SK-N-SH (cell line): Measurements from ENCODE around the gene SPATA31D4. TPM values are rescaled to one million over a fixed set of nuclear protein-coding genes. Genes with fewer than 3 reads are reported as not detected.

Source experiments
- CTCF ChIA-PET: fragments of 300-600, 350-600 bp; formaldehyde crosslinking; extraction: SDS; loops from one replicate; lab custom pipeline; 2021; lab: Yijun Ruan, JAX
- POLR2A ChIA-PET: fragments of 350-600 bp; sonication (Branson Sonifier 250); formaldehyde crosslinking; extraction: SDS; loops from one replicate; lab custom pipeline; 2020; ENCODE audit warnings: antibody characterized with exemption, inconsistent platforms; lab: Yijun Ruan, JAX
- DNase-seq: peaks from one replicate; pipeline ENCODE4 v3.0.0; 2012
- H2AFZ ChIP-seq: fragments of 200-600 bp; sonication (generic); 2 replicates; pipeline ENCODE4 v1.8.1; 2016; ENCODE audit warnings: antibody characterized with exemption, mild to moderate bottlenecking, low read depth
- H3F3A ChIP-seq: fragments of 200-600 bp; sonication (generic); replicated peaks from 2 replicates; pipeline ENCODE3; 2016; ENCODE audit warnings: antibody characterized with exemption, mild to moderate bottlenecking; ENCODE audit not compliant: insufficient read depth
- H3K27ac ChIP-seq, 2 experiments: fragments of 200-500 bp in 1 of 2; fragments of 200-600 bp in 1 of 2; sonication (Bioruptor generic) in 1 of 2; sonication (generic), shearing (Covaris generic) in 1 of 2; 2 replicates each; pipeline versions ENCODE4 v1.5.1 to v1.6.1; 2014 to 2016; ENCODE audit warnings: low read depth in 2 of 2, inconsistent platforms in 1 of 2, low read length in 1 of 2, mild to moderate bottlenecking in 1 of 2, mixed read lengths in 1 of 2
- H3K27me3 ChIP-seq: fragments of 200-600 bp; sonication (generic), shearing (Covaris generic); 2 replicates; pipeline ENCODE4 v1.6.1; 2016; ENCODE audit warnings: mixed run types; ENCODE audit not compliant: insufficient read depth
- H3K36me3 ChIP-seq, 2 experiments: fragments of 200-500 bp in 1 of 2; fragments of 200-600 bp in 1 of 2; sonication (Bioruptor generic) in 1 of 2; sonication (generic) in 1 of 2; replicated peaks in 1 of 2; 2 replicates each; pipeline versions ENCODE3 to v1.5.1; 2014 to 2016; ENCODE audit warnings: low read length in 1 of 2, mild to moderate bottlenecking in 1 of 2; ENCODE audit not compliant: insufficient read depth in 2 of 2, control insufficient read depth in 1 of 2
- H3K4me1 ChIP-seq, 2 experiments: fragments of 200-500 bp in 1 of 2; fragments of 200-600 bp in 1 of 2; sonication (Bioruptor generic) in 1 of 2; sonication (generic), shearing (Covaris generic) in 1 of 2; 2 replicates each; pipeline versions ENCODE4 v1.5.1 to v1.6.1; 2014 to 2016; ENCODE audit warnings: low read depth in 1 of 2, low read length in 1 of 2, mixed run types in 1 of 2; ENCODE audit not compliant: insufficient read depth in 2 of 2, control insufficient read depth in 1 of 2
- H3K4me2 ChIP-seq: fragments of 200-600 bp; sonication (generic), shearing (Covaris generic); 2 replicates; pipeline ENCODE4 v1.6.1; 2017; ENCODE audit warnings: mixed run types
- H3K4me3 ChIP-seq, 2 experiments: fragments of 200-500 bp in 1 of 2; fragments of 200-600 bp in 1 of 2; sonication (Bioruptor generic) in 1 of 2; sonication (generic), shearing (Covaris generic) in 1 of 2; 2 replicates each; pipeline versions ENCODE4 v1.5.1 to v1.8.1; 2014 to 2016; ENCODE audit warnings: low read depth in 2 of 2, inconsistent platforms in 1 of 2, low read length in 1 of 2, mild to moderate bottlenecking in 1 of 2, mixed read lengths in 1 of 2, moderate library complexity in 1 of 2
- H3K79me2 ChIP-seq: fragments of 200-600 bp; sonication (generic); 2 replicates; pipeline ENCODE4 v1.8.1; 2017; ENCODE audit warnings: mild to moderate bottlenecking; ENCODE audit not compliant: insufficient read depth
- H3K9ac ChIP-seq: fragments of 200-600 bp; sonication (generic); 2 replicates; pipeline ENCODE4 v1.6.1; 2017; ENCODE audit warnings: mixed run types
- H3K9me2 ChIP-seq: fragments of 200-600 bp; sonication (generic); 2 replicates; pipeline ENCODE4 v1.6.1; 2017; ENCODE audit warnings: mixed run types
- H3K9me3 ChIP-seq: fragments of 200-600 bp; sonication (generic); 2 replicates; pipeline ENCODE4 v1.6.1; 2017; ENCODE audit warnings: mixed run types, mild to moderate bottlenecking, moderate library complexity
- H4K20me1 ChIP-seq: fragments of 200-600 bp; sonication (generic); 2 replicates; pipeline ENCODE4 v1.6.1; 2017; ENCODE audit warnings: mild to moderate bottlenecking, mixed run types; ENCODE audit not compliant: insufficient read depth
- EP300 ChIP-seq, 2 experiments: IDR thresholded peaks; 2 replicates each; pipeline versions ENCODE4 v1.4.0 to v1.6.1; 2012; ENCODE audit warnings: borderline replicate concordance in 1 of 2, low read depth in 1 of 2, low read length in 1 of 2
- FOSL2 ChIP-seq: IDR thresholded peaks from 2 replicates; pipeline ENCODE4 v1.4.0; 2012; ENCODE audit warnings: low read depth, mild to moderate bottlenecking, moderate library complexity, borderline replicate concordance
- GABPA ChIP-seq: IDR thresholded peaks from 2 replicates; pipeline ENCODE4 v1.4.0; 2012; ENCODE audit warnings: low read depth, mild to moderate bottlenecking
- GATA2 ChIP-seq: sonication (generic); formaldehyde crosslinking; IDR thresholded peaks from 2 replicates; pipeline ENCODE4 v1.5.0; 2020; ENCODE audit warnings: mild to moderate bottlenecking, missing genetic modification reagents
- MEF2A ChIP-seq: IDR thresholded peaks from 2 replicates; pipeline ENCODE4 v1.4.0; 2012; ENCODE audit warnings: low read depth, borderline replicate concordance
- NRF1 ChIP-seq: IDR thresholded peaks from 2 replicates; pipeline ENCODE4 v1.6.1; 2012; ENCODE audit warnings: low read depth, mild to moderate bottlenecking, low read length
- RAD21 ChIP-seq: IDR thresholded peaks from 2 replicates; pipeline ENCODE4 v1.6.1; 2012; ENCODE audit warnings: mild to moderate bottlenecking, low read length
- RCOR1 ChIP-seq: fragments of 150-350 bp; IDR thresholded peaks from 2 replicates; pipeline ENCODE4 v1.6.1; 2017; ENCODE audit warnings: antibody characterized with exemption, low read length
- USF2 ChIP-seq: fragments of 150-350 bp; IDR thresholded peaks from 2 replicates; pipeline ENCODE4 v1.6.1; 2017; ENCODE audit warnings: antibody characterized with exemption, low read length, low read depth, borderline replicate concordance
- WGBS: methylation state at CpG from one replicate; pipeline ENCODE4 v1.1.6; 2017; ENCODE audit warnings: low lambda C conversion rate; 5-methylcytosine and 5-hydroxymethylcytosine counted together
- polyA plus RNA-seq, 3 experiments: library from polyadenylated mRNA; depleted of rRNA; stranded (reverse); fragments of >200 nt; gene quantifications; 2 replicates each; pipeline ENCODE4 v1.2.3, GENCODE V29; 2012
- TF ChIP-seq, protein P1 (sequence below): IDR thresholded peaks from 2 replicates; pipeline ENCODE4 v1.6.1; 2012; ENCODE audit warnings: mild to moderate bottlenecking, low read depth, low read length, moderate library complexity
- TF ChIP-seq, protein P2 (sequence below): fragments of 200-600 bp; sonication (generic); IDR thresholded peaks from 2 replicates; pipeline ENCODE4 v1.6.1; 2017; ENCODE audit warnings: antibody characterized with exemption, mild to moderate bottlenecking, moderate library complexity

The SPATA31D4 gene
- polyA plus RNA-seq, 1 of the 3 experiments (the other 2 are of a cell fraction), result not detected

DNA sequence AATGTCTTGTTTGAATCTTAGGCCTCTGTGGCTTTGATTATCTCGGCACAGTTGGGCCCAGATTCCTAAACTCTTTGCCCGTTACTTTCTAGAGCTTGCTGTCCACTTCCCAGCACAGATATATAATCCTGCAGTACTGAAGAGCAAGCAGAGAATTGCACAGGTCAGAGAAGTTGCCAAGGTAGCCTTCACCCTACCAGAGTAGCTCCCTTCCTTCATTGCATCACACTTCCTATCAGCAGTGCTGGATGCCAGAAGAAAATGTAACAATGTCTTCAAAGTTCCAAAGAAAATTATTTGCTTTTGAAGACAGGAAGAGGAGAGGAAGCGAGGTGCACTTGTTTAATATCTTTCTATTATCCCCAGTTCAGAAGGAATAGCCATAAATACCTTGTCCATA is 38.1 kb upstream of the SPATA31D4 start:
- Histone ChIP-seq H3K36me3 (no peaks in the 10 kb centered on the region), H3K9me3 (no peaks in the 10 kb centered on the region), H3K27me3 (no peaks in the 10 kb centered on the region), H3K4me1 (no peaks in the 10 kb centered on the region), H3K9ac (no peak overlapping the region), H4K20me1 (no peaks in the 10 kb centered on the region), H3K4me2 (no peak overlapping the region), H2AFZ (no peak overlapping the region), H3K4me3 (no peak overlapping the region), H3K27ac (no peak overlapping the region), H3F3A (no peaks in the 10 kb centered on the region), H3K79me2 (no peaks in the 10 kb centered on the region), H3K9me2 (no peaks in the 10 kb centered on the region)
- TF ChIP-seq MEF2A (no peak), GATA2 (no peak), GABPA (no peak), EP300 (IDR thresholded peaks at IDR 0.05; ENCODE audit: borderline replicate concordance in 1 of 2, low read depth in 1 of 2, low read length in 1 of 2) (no peak), RCOR1 (no peak), FOSL2 (no peak), USF2 (no peak), RAD21 (no peak), NRF1 (no peak)
- TF ChIP-seq, protein P1, sequence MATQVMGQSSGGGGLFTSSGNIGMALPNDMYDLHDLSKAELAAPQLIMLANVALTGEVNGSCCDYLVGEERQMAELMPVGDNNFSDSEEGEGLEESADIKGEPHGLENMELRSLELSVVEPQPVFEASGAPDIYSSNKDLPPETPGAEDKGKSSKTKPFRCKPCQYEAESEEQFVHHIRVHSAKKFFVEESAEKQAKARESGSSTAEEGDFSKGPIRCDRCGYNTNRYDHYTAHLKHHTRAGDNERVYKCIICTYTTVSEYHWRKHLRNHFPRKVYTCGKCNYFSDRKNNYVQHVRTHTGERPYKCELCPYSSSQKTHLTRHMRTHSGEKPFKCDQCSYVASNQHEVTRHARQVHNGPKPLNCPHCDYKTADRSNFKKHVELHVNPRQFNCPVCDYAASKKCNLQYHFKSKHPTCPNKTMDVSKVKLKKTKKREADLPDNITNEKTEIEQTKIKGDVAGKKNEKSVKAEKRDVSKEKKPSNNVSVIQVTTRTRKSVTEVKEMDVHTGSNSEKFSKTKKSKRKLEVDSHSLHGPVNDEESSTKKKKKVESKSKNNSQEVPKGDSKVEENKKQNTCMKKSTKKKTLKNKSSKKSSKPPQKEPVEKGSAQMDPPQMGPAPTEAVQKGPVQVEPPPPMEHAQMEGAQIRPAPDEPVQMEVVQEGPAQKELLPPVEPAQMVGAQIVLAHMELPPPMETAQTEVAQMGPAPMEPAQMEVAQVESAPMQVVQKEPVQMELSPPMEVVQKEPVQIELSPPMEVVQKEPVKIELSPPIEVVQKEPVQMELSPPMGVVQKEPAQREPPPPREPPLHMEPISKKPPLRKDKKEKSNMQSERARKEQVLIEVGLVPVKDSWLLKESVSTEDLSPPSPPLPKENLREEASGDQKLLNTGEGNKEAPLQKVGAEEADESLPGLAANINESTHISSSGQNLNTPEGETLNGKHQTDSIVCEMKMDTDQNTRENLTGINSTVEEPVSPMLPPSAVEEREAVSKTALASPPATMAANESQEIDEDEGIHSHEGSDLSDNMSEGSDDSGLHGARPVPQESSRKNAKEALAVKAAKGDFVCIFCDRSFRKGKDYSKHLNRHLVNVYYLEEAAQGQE, result no peak
- whole genome bisulfite sequencing, result 81% methylated on average over 3 of the region's 3 CpGs
- ChIA-PET POLR2A (no interaction called here), CTCF (interaction anchor here (1.2 kb wide), 1 partner anchor 12 kb away, joined by 3 read pairs; no protein-coding TSS in a partner anchor)
- DNase-seq, result no peak

- H4K20me1 ChIP-seq, result no peaks in the 10 kb centered on the region
- peaks cover 6% of the 10 kb centered on the region for H3F3A ChIP-seq
- H2AFZ ChIP-seq, result no peak overlapping the region
- H3K4me3 ChIP-seq, result no peak overlapping the region
- no peaks in the 10 kb centered on the region for H3K9me2 ChIP-seq
- ChIA-PET CTCF (no interaction called here), POLR2A (no interaction called here)
- no peaks in the 10 kb centered on the region for H3K79me2 ChIP-seq
- no peak overlapping the region for H3K27ac ChIP-seq
- H3K9me3 ChIP-seq, result no peaks in the 10 kb centered on the region
- H3K4me1 ChIP-seq, result no peaks in the 10 kb centered on the region
- no peaks in the 10 kb centered on the region for H3K27me3 ChIP-seq
- WGBS, result 71% methylated on average over 1 of the region's 1 CpG
- TF ChIP-seq GATA2, result no peak
- TF ChIP-seq, protein P2, sequence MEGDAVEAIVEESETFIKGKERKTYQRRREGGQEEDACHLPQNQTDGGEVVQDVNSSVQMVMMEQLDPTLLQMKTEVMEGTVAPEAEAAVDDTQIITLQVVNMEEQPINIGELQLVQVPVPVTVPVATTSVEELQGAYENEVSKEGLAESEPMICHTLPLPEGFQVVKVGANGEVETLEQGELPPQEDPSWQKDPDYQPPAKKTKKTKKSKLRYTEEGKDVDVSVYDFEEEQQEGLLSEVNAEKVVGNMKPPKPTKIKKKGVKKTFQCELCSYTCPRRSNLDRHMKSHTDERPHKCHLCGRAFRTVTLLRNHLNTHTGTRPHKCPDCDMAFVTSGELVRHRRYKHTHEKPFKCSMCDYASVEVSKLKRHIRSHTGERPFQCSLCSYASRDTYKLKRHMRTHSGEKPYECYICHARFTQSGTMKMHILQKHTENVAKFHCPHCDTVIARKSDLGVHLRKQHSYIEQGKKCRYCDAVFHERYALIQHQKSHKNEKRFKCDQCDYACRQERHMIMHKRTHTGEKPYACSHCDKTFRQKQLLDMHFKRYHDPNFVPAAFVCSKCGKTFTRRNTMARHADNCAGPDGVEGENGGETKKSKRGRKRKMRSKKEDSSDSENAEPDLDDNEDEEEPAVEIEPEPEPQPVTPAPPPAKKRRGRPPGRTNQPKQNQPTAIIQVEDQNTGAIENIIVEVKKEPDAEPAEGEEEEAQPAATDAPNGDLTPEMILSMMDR, result no peak
- TF ChIP-seq, all 33 proteins: peak for 0
- Histone ChIP-seq H3K4me2 (no peak overlapping the region), H3K9ac (no peak overlapping the region), H3K36me3 (no peaks in the 10 kb centered on the region)
- DNase-seq, result no peak
Observed at GRCh38 chr9:81892440-81892839, 35.8 kb upstream of the SPATA31D4 start.
